LoVo (cell line): ENCODE measurements around the gene SUSD1.

Source experiments
- DNase-seq: peaks from one replicate; pipeline ENCODE4 v3.0.0-alpha.2; 2016; ENCODE audit warnings: low spot score

Gene SUSD1

DNA sequence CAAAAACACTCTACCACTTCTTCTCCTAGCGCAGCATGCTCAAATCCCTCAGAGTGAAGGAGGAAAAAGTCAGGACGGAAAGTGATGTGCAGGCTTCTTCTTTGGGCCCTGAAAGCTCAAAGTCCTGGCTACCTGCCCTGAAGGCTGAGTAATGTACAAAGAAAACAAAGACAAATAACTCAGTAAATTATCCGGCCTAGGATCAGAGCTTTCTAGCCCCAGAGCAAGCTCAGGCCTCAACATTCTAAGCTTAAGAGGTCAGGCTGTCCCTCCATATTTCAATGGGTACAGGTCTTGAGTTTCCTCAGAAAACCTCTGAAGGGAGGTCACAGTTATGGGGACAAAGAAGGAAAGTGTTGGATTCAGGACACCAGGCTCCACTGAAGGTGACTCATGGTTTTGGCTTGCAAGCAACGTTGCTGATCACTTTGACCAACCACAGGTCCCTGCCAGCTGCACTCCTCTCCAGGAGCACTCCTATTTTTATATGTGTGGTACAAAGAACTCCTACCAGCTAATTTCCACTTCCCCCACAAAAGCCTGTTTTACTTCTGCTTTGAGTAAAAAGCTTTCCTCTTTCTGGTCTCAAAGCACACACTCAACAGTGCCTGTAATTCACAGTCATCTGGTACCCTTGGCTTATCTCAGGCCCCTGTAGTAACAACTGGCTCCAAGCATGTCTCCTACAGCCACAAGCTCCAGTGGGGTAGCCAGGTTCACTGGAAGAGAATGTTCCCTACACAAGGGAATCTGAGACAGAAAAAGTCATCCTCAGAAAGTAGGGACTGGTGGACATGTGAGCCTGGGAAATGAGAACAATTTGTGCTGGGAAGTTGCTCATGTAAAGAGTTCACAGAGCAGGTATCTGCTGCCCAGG lies 162.8 kb downstream of the SUSD1 start:
- peak; percentile 91 for DNase-seq

- DNase-seq = no peak
Measured at GRCh38 chr9:112011051-112011620, 164.0 kb downstream of the SUSD1 start.

DNA sequence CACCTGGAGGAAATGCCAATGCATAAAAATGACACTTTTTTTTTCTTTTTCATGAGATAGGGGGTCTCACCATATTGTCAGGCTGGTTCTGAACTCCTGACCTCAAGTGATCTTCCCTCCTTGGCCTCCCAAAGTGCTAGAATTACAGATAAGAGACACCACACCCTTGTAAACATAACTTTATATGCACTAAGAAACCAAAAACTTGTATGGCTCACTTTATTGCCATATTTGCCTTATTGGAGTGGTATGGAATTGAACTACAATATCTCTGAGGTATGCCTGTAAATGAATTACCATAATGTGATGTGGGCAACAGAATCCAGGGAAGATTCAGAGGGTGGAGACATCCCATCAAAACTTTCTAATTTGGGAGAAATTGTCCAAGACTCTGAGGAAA lies 164.6 kb downstream of the SUSD1 start:
- DNase-seq = peak; percentile 26

- DNase-seq = no peak
Measured at GRCh38 chr9:112009656-112010055, 165.4 kb downstream of the SUSD1 start.

DNA sequence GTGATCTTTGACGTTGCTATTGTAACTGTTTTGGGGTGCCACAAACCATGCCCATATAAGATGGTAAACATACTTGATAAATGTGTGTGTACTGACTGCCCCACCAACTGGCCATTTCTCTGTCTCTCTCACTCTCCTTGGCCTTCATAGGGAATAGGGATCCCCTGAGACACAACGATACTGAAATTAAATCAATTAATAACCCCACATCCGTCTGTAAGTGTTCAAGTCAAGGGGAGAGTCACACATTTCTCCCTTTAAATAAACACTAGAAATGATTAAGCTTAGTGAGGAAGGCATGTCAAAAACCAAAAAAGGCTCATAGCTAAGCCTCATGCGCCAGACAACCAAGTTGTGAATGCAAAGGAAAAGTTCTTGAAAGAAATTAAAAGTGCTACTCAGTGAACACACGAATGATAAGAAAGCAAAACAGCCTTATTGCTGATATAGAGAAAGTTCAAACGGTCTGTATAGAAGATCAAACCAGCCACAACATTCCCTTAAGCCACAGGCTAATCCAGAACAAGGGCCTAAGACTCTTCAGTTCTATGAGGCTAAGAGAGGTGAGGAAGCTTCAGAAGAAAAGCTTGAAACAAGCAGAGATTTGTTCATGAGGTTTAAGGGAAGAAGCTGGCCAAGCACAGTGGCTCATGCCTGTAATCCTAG lies 167.4 kb downstream of the SUSD1 start:
- no peak for DNase-seq

DNA sequence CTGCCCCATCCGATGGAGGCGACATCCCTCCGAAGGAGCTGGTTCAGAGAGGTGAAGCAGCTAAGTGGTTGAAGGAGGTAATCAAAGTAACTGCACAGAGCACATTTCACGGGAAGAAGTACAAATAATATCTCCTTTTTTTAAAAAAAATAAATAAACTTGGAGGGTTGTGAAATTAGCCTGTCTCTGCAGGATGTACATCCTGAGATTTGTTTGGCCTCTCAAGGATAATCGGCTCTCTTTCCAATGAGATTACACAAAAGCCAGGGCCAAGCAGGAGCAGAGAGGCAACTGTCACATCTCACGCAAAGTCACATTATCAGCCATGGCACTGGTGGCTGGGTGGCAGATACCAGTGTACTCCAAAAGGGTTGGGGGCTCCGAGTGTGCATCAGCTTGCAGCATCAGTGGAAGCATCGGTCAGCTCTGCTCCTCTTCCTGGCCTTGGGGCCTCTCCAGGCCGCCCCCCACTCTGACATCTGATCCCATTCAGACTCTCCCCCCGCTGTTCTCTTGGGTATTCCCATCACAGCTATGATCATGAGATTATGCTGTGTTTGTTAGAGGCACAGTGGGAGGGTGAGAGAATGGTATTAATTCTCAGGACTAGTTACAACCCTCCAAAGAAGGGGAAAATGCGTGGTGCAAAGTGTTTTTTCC lies 168.6 kb downstream of the SUSD1 start:
- DNase-seq = no peak

DNA sequence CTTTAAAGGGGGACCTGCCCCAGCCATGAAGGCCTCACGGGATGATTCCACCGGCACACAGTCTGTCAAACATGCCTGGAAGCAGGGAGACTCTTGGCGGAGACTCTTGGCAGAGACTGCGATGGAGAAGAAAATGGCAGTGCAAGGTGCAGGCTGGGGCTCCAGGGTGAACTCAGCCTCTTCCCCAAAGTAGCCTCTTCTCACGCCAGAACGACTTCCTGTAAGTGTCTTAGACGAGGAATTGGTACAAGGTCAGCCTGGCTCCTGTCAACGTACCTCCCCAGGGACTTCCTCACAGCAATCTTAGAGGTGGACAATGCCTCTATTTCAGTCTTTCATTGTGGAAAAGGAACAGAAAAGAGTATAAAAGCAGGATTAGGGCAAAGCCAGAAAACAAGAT lies 169.2 kb downstream of the SUSD1 start:
- no peak for DNase-seq

GRCh38 chr9:112003538-112003937 lies 171.6 kb downstream of the SUSD1 start:
- no peak for DNase-seq

DNA sequence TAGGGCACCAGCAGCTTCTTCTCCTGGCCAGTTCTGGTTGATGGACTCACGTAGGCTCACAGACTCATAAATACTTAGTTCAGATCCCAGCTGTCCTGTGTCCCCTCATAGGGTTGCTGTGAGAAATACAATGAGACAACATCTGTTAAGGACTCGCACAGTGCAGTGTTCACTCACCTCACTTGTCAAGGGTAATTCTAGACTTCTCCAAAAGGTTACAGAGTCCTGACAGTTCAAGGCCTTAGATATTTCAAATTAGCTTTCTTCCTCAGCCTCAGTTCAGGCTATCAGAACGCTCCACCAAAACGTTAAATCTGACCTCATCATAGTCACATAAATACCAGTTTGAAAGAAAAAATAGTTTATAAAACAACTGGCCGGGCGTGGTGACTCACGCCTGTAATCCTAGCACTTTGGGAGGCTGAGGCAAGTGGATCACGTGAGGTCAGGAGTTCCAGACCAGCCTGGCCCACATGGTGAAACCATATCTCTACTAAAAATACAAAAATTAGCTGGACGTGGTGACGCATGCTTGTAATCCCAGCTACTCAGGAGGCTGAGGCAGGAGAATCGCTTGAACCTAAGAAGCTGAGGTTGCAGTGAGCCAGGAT lies 172.1 kb downstream of the SUSD1 start:
- no peak for DNase-seq

- no peak for DNase-seq
Measured at GRCh38 chr9:112002131-112002846, 172.8 kb downstream of the SUSD1 start.

- no peak for DNase-seq
Measured at GRCh38 chr9:112000743-112001142, 174.4 kb downstream of the SUSD1 start.

- no peak for DNase-seq
Measured at GRCh38 chr9:111999319-111999718, 175.8 kb downstream of the SUSD1 start.

- no peak for DNase-seq
Measured at GRCh38 chr9:111997831-111998230, 177.3 kb downstream of the SUSD1 start.

- DNase-seq = no peak
Measured at GRCh38 chr9:111994831-111995458, 180.2 kb downstream of the SUSD1 start.

- no peak for DNase-seq
Measured at GRCh38 chr9:111993319-111993718, 181.8 kb downstream of the SUSD1 start.

GRCh38 chr9:111992523-111992922 lies 182.6 kb downstream of the SUSD1 start:
- DNase-seq = no peak

DNA sequence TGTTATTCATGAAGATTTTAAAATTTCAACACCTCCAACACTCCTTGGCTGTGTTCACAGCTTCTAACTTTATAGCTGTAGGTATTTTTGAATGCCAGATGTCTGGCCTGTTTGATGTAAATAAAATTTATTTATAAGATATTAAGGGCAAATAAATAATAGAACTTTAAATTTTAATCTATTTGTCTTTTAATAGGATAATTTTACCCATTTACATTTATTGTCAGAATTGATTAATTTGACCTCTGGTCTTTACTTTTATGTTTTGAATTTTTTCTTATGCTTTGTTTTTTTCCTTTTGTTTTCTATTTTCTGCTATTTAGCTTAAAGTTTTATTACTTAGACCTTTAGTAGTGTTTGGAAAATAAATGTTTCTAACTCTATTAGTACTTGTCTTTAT lies 183.9 kb downstream of the SUSD1 start:
- DNase-seq = no peak
